ENCODE data around the gene KRT76.
"Not testable (repeated sequence)": the region's sequence is repeated elsewhere in the genome, so short reads cannot be mapped to it uniquely, and the experiment has no call there.

KRT76 gene

DNA sequence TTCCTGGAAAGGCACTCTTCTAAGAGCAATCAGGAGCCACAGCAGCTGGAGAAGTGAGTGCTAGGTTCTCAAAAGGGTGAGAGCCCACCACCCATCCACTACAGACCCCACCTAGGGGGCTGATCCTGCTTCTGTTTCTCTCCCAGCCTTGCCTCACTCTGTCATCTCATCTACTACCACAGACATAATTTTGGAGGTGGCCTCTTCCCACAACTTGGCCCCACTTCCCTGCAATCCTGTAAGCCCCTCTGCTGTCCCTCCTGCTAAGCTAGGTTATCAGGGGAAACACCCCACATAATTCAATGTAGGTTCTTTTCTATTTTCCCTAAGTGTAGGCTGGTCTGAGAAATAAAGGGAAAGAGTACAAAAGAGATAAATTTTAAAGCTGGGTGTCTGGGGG lies 16.5 kb downstream of the KRT76 start:
- H3K4me3 ChIP-seq (ENCODE audit: low read length): no peak overlapping the region

GRCh38 chr12:52759695-52760094 lies 17.4 kb downstream of the KRT76 start:
- Histone ChIP-seq H3K4me1 (ENCODE audit: control insufficient read depth, low read depth, low read length) (no peaks in the 10 kb centered on the region), H3K9ac (ENCODE audit: low read length) (no peak overlapping the region), H3K27ac (ENCODE audit: low read length) (no peak overlapping the region), H3K27me3 (ENCODE audit: control insufficient read depth, insufficient read depth, low read length) (no peaks in the 10 kb centered on the region), H3K4me3 (ENCODE audit: low read length) (no peak overlapping the region), H3K36me3 (ENCODE audit: control insufficient read depth, low read depth, low read length) (no peaks in the 10 kb centered on the region), H3K9me3 (ENCODE audit: control insufficient read depth, low read depth, low read length) (no peaks in the 10 kb centered on the region)

More for the DNA sequence above, 16.5 kb downstream of the KRT76 start:
- H3K27me3 ChIP-seq (ENCODE audit: control insufficient read depth, insufficient read depth, low read length): no peaks in the 10 kb centered on the region
- H3K36me3 ChIP-seq (ENCODE audit: control insufficient read depth, low read depth, low read length): no peaks in the 10 kb centered on the region
- H3K9ac ChIP-seq (ENCODE audit: low read length): no peak overlapping the region
- H3K4me1 ChIP-seq (ENCODE audit: control insufficient read depth, low read depth, low read length): no peaks in the 10 kb centered on the region
- H3K27ac ChIP-seq (ENCODE audit: low read length): no peak overlapping the region
- no peaks in the 10 kb centered on the region for H3K9me3 ChIP-seq (ENCODE audit: control insufficient read depth, low read depth, low read length)

DNA sequence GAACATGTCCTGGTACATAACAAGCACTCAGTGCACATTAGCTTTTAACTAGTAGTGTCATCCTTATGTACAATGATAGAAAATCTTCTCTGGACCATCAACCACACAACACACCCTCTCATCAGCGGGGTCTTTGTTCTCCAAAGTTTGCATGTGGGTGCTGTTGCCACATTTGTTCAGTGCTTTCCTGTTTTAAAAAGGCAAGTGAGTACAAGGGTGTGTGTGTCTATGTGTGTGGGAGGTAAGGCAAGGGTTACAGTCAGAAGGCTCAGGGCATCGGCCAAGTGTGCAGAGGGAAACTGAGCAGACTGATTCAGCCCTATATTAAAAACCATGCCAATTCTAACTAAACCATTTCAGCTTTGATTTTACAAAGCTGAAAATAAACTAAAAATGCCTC lies 17.9 kb downstream of the KRT76 start:
- no peaks in the 10 kb centered on the region for H3K36me3 ChIP-seq (ENCODE audit: control insufficient read depth, low read depth, low read length)
- no peaks in the 10 kb centered on the region for H3K4me1 ChIP-seq (ENCODE audit: control insufficient read depth, low read depth, low read length)
- no peak overlapping the region for H3K27ac ChIP-seq (ENCODE audit: low read length)
- no peaks in the 10 kb centered on the region for H3K9me3 ChIP-seq (ENCODE audit: control insufficient read depth, low read depth, low read length)
- H3K27me3 ChIP-seq (ENCODE audit: control insufficient read depth, insufficient read depth, low read length): no peaks in the 10 kb centered on the region
- H3K4me3 ChIP-seq (ENCODE audit: low read length): no peak overlapping the region
- H3K9ac ChIP-seq (ENCODE audit: low read length): no peak overlapping the region

DNA sequence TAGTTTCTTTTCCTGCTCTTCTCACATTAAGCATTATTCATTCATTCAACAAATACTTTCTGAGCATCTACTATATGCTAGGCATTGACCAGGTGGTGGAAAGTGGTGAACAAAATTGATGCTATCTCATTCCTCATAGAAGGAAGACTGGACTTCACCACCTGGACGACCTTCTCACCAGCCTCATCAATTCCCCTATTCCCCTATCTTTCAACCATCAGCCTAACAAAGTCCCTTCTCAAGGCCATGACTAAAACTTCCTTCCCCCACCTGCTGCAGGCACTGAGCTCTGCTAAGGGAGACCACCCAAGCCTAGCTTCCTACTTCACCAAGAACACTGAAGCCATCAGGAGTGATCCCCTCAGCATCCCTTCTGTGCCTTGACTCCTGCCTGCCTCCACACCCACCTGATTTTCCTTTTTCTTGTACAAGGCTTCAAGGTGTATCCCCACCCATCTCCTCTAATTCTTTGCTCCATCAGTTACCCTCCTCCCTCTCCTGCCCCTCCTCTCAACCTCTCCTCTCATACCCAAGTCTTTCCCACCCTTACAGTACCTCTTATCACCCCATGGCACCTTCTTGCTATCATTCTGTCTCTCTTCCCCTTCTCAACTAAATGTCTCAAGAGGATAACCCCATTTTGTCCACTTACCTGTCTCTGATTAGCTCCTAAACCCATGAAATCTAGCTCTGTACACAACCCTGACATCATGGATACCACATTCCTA lies 19.5 kb downstream of the KRT76 start:
- H3K36me3 ChIP-seq (ENCODE audit: control insufficient read depth, low read depth, low read length): no peaks in the 10 kb centered on the region
- H3K4me3 ChIP-seq (ENCODE audit: low read length): no peak overlapping the region
- no peak overlapping the region for H3K27ac ChIP-seq (ENCODE audit: low read length)
- no peaks in the 10 kb centered on the region for H3K4me1 ChIP-seq (ENCODE audit: control insufficient read depth, low read depth, low read length)
- no peak overlapping the region for H3K9ac ChIP-seq (ENCODE audit: low read length)
- H3K9me3 ChIP-seq (ENCODE audit: control insufficient read depth, low read depth, low read length): no peaks in the 10 kb centered on the region
- H3K27me3 ChIP-seq (ENCODE audit: control insufficient read depth, insufficient read depth, low read length): no peaks in the 10 kb centered on the region

GRCh38 chr12:52756281-52756960 lies 20.7 kb downstream of the KRT76 start:
- Histone ChIP-seq H3K27me3 (ENCODE audit: control insufficient read depth, insufficient read depth, low read length) (no peaks in the 10 kb centered on the region), H3K27ac (ENCODE audit: low read length) (no peak overlapping the region), H3K4me1 (ENCODE audit: control insufficient read depth, low read depth, low read length) (no peaks in the 10 kb centered on the region), H3K4me3 (ENCODE audit: low read length) (no peak overlapping the region), H3K9me3 (ENCODE audit: control insufficient read depth, low read depth, low read length) (no peaks in the 10 kb centered on the region), H3K36me3 (ENCODE audit: control insufficient read depth, low read depth, low read length) (no peaks in the 10 kb centered on the region), H3K9ac (ENCODE audit: low read length) (no peak overlapping the region)

DNA sequence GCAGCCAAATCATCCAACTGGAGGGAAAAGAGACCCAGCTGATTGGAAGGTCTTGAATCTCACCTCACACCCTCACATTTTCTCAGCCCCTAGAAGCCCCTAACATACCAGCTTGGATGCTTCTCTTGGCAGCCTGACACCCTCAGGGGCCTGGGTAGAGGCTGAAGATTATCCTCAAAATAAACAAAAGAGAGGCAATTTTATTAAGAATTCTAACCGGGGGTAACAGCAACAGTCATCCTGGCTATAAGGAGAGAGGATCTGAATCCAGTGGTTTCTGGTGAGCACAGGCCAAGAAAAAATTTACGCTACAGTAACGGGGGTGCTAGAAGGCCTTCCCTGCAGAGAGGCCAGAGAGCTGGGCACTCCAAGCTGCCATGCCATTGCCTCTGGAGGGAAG lies 21.6 kb downstream of the KRT76 start:
- Histone ChIP-seq H3K4me3 (ENCODE audit: low read length) (no peak overlapping the region), H3K36me3 (ENCODE audit: control insufficient read depth, low read depth, low read length) (no peaks in the 10 kb centered on the region), H3K9me3 (ENCODE audit: control insufficient read depth, low read depth, low read length) (no peaks in the 10 kb centered on the region), H3K27me3 (ENCODE audit: control insufficient read depth, insufficient read depth, low read length) (no peaks in the 10 kb centered on the region), H3K27ac (ENCODE audit: low read length) (no peak overlapping the region), H3K4me1 (ENCODE audit: control insufficient read depth, low read depth, low read length) (no peaks in the 10 kb centered on the region), H3K9ac (ENCODE audit: low read length) (no peak overlapping the region)

GRCh38 chr12:52754135-52754534 lies 23.0 kb downstream of the KRT76 start:
- no peak overlapping the region for H3K9ac ChIP-seq (ENCODE audit: low read length)
- H3K27ac ChIP-seq (ENCODE audit: low read length): no peak overlapping the region
- H3K9me3 ChIP-seq (ENCODE audit: control insufficient read depth, low read depth, low read length): no peaks in the 10 kb centered on the region
- H3K4me3 ChIP-seq (ENCODE audit: low read length): no peak overlapping the region
- no peaks in the 10 kb centered on the region for H3K4me1 ChIP-seq (ENCODE audit: control insufficient read depth, low read depth, low read length)
- H3K36me3 ChIP-seq (ENCODE audit: control insufficient read depth, low read depth, low read length): no peaks in the 10 kb centered on the region
- no peaks in the 10 kb centered on the region for H3K27me3 ChIP-seq (ENCODE audit: control insufficient read depth, insufficient read depth, low read length)

- H3K36me3 ChIP-seq (ENCODE audit: control insufficient read depth, low read depth, low read length): no peaks in the 10 kb centered on the region
- H3K27me3 ChIP-seq (ENCODE audit: control insufficient read depth, insufficient read depth, low read length): no peaks in the 10 kb centered on the region
- no peaks in the 10 kb centered on the region for H3K9me3 ChIP-seq (ENCODE audit: control insufficient read depth, low read depth, low read length)
- H3K4me1 ChIP-seq (ENCODE audit: control insufficient read depth, low read depth, low read length): no peaks in the 10 kb centered on the region
- no peak overlapping the region for H3K9ac ChIP-seq (ENCODE audit: low read length)
- H3K4me3 ChIP-seq (ENCODE audit: low read length): no peak overlapping the region
- H3K27ac ChIP-seq (ENCODE audit: low read length): no peak overlapping the region
Observed at GRCh38 chr12:52753283-52753682, 23.9 kb downstream of the KRT76 start.

DNA sequence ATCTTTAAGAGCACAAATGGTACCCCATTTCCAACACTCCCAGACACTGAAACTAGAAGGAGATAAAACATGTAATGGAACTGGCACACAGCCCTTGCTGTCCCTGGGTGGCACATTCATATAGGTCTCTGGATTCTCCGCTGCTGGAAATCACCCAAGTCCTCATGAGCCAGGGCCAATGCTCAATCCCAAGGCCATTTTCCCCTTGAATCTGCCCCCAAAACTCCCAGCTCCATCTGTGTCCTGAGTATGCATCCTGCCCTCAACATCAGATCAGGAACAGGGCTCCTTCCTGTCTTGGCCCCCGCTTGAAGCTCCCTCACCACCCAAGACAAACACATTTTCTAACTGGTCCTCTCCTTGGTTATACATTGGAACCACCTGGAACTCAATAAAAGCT lies 24.6 kb downstream of the KRT76 start:
- H3K27me3 ChIP-seq (ENCODE audit: control insufficient read depth, insufficient read depth, low read length): no peaks in the 10 kb centered on the region
- no peak overlapping the region for H3K4me3 ChIP-seq (ENCODE audit: low read length)
- no peaks in the 10 kb centered on the region for H3K9me3 ChIP-seq (ENCODE audit: control insufficient read depth, low read depth, low read length)
- H3K27ac ChIP-seq (ENCODE audit: low read length): no peak overlapping the region
- no peak overlapping the region for H3K9ac ChIP-seq (ENCODE audit: low read length)
- no peaks in the 10 kb centered on the region for H3K36me3 ChIP-seq (ENCODE audit: control insufficient read depth, low read depth, low read length)
- no peaks in the 10 kb centered on the region for H3K4me1 ChIP-seq (ENCODE audit: control insufficient read depth, low read depth, low read length)

DNA sequence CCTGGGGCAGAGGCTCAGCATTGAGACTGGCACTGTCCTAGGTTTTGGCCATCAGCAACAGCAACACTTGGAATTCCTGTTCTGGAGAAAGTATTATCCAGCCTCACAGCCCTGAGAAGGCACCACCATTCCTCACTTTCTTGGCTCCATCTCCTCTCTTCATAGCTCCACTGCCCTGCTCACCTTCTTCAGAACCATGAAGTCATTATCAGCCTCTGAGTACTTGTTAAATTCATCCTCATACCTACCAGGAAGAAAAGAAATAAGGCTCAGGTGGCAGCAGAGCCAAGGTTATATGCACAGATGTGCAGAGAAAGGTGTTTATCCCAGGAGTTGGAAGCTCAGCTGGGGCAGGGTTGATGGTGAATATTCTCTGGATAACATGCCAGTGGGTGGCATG lies 25.4 kb downstream of the KRT76 start:
- H3K9ac ChIP-seq (ENCODE audit: low read length): no peak overlapping the region
- no peak overlapping the region for H3K4me3 ChIP-seq (ENCODE audit: low read length)
- no peaks in the 10 kb centered on the region for H3K27me3 ChIP-seq (ENCODE audit: control insufficient read depth, insufficient read depth, low read length)
- H3K36me3 ChIP-seq (ENCODE audit: control insufficient read depth, low read depth, low read length): no peaks in the 10 kb centered on the region
- H3K4me1 ChIP-seq (ENCODE audit: control insufficient read depth, low read depth, low read length): no peaks in the 10 kb centered on the region
- no peak overlapping the region for H3K27ac ChIP-seq (ENCODE audit: low read length)
- H3K9me3 ChIP-seq (ENCODE audit: control insufficient read depth, low read depth, low read length): no peaks in the 10 kb centered on the region

DNA sequence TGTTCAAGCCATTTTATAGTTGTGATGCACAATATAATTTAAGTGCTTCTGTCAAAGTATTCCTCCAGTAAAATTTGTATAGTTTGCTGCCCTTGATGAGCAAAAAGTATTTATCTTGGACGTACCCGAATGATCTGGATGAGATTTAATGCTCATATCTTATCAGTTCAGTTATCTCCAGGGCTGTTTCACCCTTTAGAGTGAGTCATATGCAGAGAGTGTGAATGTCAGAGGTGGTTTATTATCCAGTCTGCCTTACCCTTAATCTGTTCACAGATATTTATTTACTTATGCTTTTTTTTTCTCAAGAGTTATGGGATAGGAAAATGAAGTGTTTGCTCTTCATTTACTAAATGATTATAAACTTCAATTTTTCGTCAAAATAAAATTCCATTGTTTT lies 26.6 kb downstream of the KRT76 start:
- H3K27me3 ChIP-seq (ENCODE audit: control insufficient read depth, insufficient read depth, low read length); H3K9me3 ChIP-seq (ENCODE audit: control insufficient read depth, low read depth, low read length); H3K4me3 ChIP-seq (ENCODE audit: low read length); H3K27ac ChIP-seq (ENCODE audit: low read length); H3K4me1 ChIP-seq (ENCODE audit: control insufficient read depth, low read depth, low read length); H3K36me3 ChIP-seq (ENCODE audit: control insufficient read depth, low read depth, low read length); H3K9ac ChIP-seq (ENCODE audit: low read length): not testable (repeated sequence)

GRCh38 chr12:52749827-52750226 lies 27.3 kb downstream of the KRT76 start:
- Histone ChIP-seq H3K9me3 (ENCODE audit: control insufficient read depth, low read depth, low read length) (no peaks in the 10 kb centered on the region), H3K36me3 (ENCODE audit: control insufficient read depth, low read depth, low read length) (no peaks in the 10 kb centered on the region), H3K9ac (ENCODE audit: low read length) (no peak overlapping the region), H3K4me3 (ENCODE audit: low read length) (no peak overlapping the region), H3K27ac (ENCODE audit: low read length) (no peak overlapping the region), H3K27me3 (ENCODE audit: control insufficient read depth, insufficient read depth, low read length) (no peaks in the 10 kb centered on the region), H3K4me1 (ENCODE audit: control insufficient read depth, low read depth, low read length) (no peaks in the 10 kb centered on the region)

Data from iPS-18a (cell line).